ENCODE measurements around the gene LARGE2. TPM values are rescaled to one million over a fixed set of nuclear protein-coding genes. Genes with fewer than 3 reads are reported as not detected.

LARGE2 gene
- total and polyA plus RNA-seq, 2 of the 13 experiments (the other 11 are each of a cell fraction or from before 2014, with no cell fraction given), result 8.5 to 21.6 TPM

Other genes starting within 250 kb of the LARGE2 start
- 6.1 and 7.0 TPM in 2 replicates for gene SLC35C1, start 117.5 kb upstream of the LARGE2 start, total RNA-seq (2016; rRNA removed; fragmentation: Illumina TruSeq; extraction: Trizol)
- 2.6 and 2.9 TPM in 2 replicates for gene SLC35C1, start 117.5 kb upstream of the LARGE2 start, polyA plus RNA-seq (2011; rRNA removed)
- 8.8 and 12.2 TPM in 2 replicates for gene CRY2, start 75.2 kb upstream of the LARGE2 start, total RNA-seq (2016; rRNA removed; fragmentation: Illumina TruSeq; extraction: Trizol)
- 10.0 and 10.1 TPM in 2 replicates for gene CRY2, start 75.2 kb upstream of the LARGE2 start, polyA plus RNA-seq (2011; rRNA removed)
- gene MAPK8IP1, start 37.0 kb upstream of the LARGE2 start, total RNA-seq (2016; rRNA removed; fragmentation: Illumina TruSeq; extraction: Trizol), result 3.0 and 4.2 TPM in 2 replicates
- gene MAPK8IP1, start 37.0 kb upstream of the LARGE2 start, polyA plus RNA-seq (2011; rRNA removed), result 2.2 and 3.1 TPM in 2 replicates
- gene FREY1, start 15.4 kb upstream of the LARGE2 start, total RNA-seq (2016; rRNA removed; fragmentation: Illumina TruSeq; extraction: Trizol), result 0.73 TPM in 1 of 2 replicates, not detected in the other
- gene FREY1, start 15.4 kb upstream of the LARGE2 start, polyA plus RNA-seq (2011; rRNA removed), result 0.22 and 0.44 TPM in 2 replicates
- gene PEX16, start 4.8 kb upstream of the LARGE2 start, total RNA-seq (2016; rRNA removed; fragmentation: Illumina TruSeq; extraction: Trizol), result 18.6 and 21.8 TPM in 2 replicates
- 12.5 and 16.8 TPM in 2 replicates for gene PEX16, start 4.8 kb upstream of the LARGE2 start, polyA plus RNA-seq (2011; rRNA removed)
- 4.1 and 5.6 TPM in 2 replicates for gene PHF21A, start 198.8 kb downstream of the LARGE2 start, total RNA-seq (2016; rRNA removed; fragmentation: Illumina TruSeq; extraction: Trizol)
- gene PHF21A, start 198.8 kb downstream of the LARGE2 start, polyA plus RNA-seq (2011; rRNA removed), result 30.6 and 34.6 TPM in 2 replicates

All from HepG2 (cell line).